Head of caudate nucleus (tissue), 42 donors: ENCODE data around the gene SRGAP1.
"Not testable (repeated sequence)": the region's sequence is repeated elsewhere in the genome, so short reads cannot be mapped to it uniquely, and the experiment has no call there.

Experiments used
- DNase-seq, 42 donors: peaks; one replicate each; pipeline versions ENCODE4 v3.0.0 to v3.0.0-alpha.2; 2020 to 2021; ENCODE audit warnings: mixed read lengths in 7 of 42
- intact Hi-C: fragments of 100-400 bp; cut with DNase I; formaldehyde crosslinking; loops from one replicate; pipeline ENCODE4 v1.15.0; 2022

Gene SRGAP1

GRCh38 chr12:64145226-64145625, 300.7 kb downstream of the SRGAP1 start:
- no peak for DNase-seq
- intact Hi-C loops: no loop called here

GRCh38 chr12:64147011-64147631, 302.6 kb downstream of the SRGAP1 start:
- intact Hi-C loops: no loop called here
- peak in 36 of 42 donors; percentile 10 to 67 (median 34) for DNase-seq

- intact Hi-C loops: no loop called here
- DNase-seq: no peak
Measured at GRCh38 chr12:64147875-64148274, 303.4 kb downstream of the SRGAP1 start.

- intact Hi-C loops: no loop called here
- DNase-seq: no peak
Measured at GRCh38 chr12:64154677-64155076, 310.2 kb downstream of the SRGAP1 start.

GRCh38 chr12:64157110-64157509, 312.6 kb downstream of the SRGAP1 start:
- no peak for DNase-seq
- intact Hi-C loops: no loop called here

GRCh38 chr12:64160021-64160710, 315.7 kb downstream of the SRGAP1 start:
- DNase-seq: no peak
- intact Hi-C loops: no loop called here

GRCh38 chr12:64160711-64161060, 316.2 kb downstream of the SRGAP1 start:
- intact Hi-C loops: no loop called here

GRCh38 chr12:64166606-64167005, 322.1 kb downstream of the SRGAP1 start:
- intact Hi-C loops, DNase-seq: not testable (repeated sequence)

More at GRCh38 chr12:64160711-64161060, 316.2 kb downstream of the SRGAP1 start:
- DNase-seq: no peak

- intact Hi-C loops, DNase-seq: not testable (repeated sequence)
Measured at GRCh38 chr12:64167041-64167440, 322.5 kb downstream of the SRGAP1 start.

GRCh38 chr12:64170024-64170423, 325.5 kb downstream of the SRGAP1 start:
- DNase-seq: no peak
- intact Hi-C loops: no loop called here

- DNase-seq: no peak
- intact Hi-C loops: no loop called here
Measured at GRCh38 chr12:64170730-64171129, 326.2 kb downstream of the SRGAP1 start.

GRCh38 chr12:64171715-64172114, 327.2 kb downstream of the SRGAP1 start:
- DNase-seq: no peak

GRCh38 chr12:64172143-64172970, 327.9 kb downstream of the SRGAP1 start:
- no peak for DNase-seq
- intact Hi-C loops: no loop called here

More at GRCh38 chr12:64171715-64172114, 327.2 kb downstream of the SRGAP1 start:
- intact Hi-C loops: no loop called here

- DNase-seq: no peak
- intact Hi-C loops: no loop called here
Measured at GRCh38 chr12:64173456-64173855, 329.0 kb downstream of the SRGAP1 start.

- intact Hi-C loops: no loop called here
- DNase-seq: peak in 26 of 42 donors; percentile 8 to 75 (median 43)
Measured at GRCh38 chr12:64175254-64175945, 330.9 kb downstream of the SRGAP1 start.

- no peak for DNase-seq
- intact Hi-C loops: no loop called here
Measured at GRCh38 chr12:64177001-64177400, 332.5 kb downstream of the SRGAP1 start.

- DNase-seq: no peak
- intact Hi-C loops: no loop called here
Measured at GRCh38 chr12:64178122-64178521, 333.6 kb downstream of the SRGAP1 start.

GRCh38 chr12:64180951-64181350, 336.5 kb downstream of the SRGAP1 start:
- DNase-seq: no peak
- intact Hi-C loops: loop anchor here (5.0 to 10.0 kb wide), 2 partner anchors 74 to 339 kb away; partner anchors contain the start of gene SRGAP1
